NT2/D1 (cell line): ENCODE results near the gene DDX39B.

Experiments
- SUZ12 ChIP-seq: IDR thresholded peaks from 2 replicates; pipeline ENCODE4 v1.6.1; 2011; ENCODE audit not compliant: insufficient read length, insufficient read depth; ENCODE audit errors: extremely low read depth
- ZNF274 ChIP-seq: IDR thresholded peaks from 2 replicates; pipeline ENCODE4 v1.6.1; 2011; ENCODE audit warnings: mild to moderate bottlenecking, low read depth, low read length

DNA sequence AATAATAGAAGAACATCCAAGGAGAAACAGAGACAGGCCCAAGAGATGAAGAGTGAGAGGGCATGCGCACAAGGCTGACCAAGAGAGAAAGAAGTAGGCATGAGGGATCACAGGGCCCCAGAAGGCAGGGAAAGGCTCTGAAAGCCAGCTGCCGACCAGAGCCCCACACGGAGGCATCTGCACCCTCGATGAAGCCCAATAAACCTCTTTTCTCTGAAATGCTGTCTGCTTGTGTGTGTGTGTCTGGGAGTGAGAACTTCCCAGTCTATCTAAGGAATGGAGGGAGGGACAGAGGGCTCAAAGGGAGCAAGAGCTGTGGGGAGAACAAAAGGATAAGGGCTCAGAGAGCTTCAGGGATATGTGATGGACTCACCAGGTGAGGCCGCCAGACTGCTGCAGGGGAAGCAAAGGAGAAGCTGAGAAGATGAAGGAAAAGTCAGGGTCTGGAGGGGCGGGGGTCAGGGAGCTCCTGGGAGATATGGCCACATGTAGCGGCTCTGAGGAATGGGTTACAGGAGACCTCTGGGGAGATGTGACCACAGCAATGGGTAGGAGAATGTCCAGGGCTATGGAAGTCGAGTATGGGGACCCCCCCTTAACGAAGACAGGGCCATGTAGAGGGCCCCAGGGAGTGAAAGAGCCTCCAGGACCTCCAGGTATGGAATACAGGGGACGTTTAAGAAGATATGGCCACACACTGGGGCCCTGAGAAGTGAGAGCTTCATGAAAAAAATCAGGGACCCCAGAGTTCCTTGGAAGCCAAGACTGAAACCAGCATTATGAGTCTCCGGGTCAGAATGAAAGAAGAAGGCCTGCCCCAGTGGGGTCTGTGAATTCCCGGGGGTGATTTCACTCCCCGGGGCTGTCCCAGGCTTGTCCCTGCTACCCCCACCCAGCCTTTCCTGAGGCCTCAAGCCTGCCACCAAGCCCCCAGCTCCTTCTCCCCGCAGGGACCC lies 32.6 kb upstream of the DDX39B start:
- TF ChIP-seq SUZ12 (no peak), ZNF274 (no peak)
